ENCODE data around the gene GSDME. TPM values are rescaled to one million over a fixed set of nuclear protein-coding genes. Genes with fewer than 3 reads are reported as not detected.

Gene GSDME
- total and polyA plus RNA-seq, 10 of the 15 experiments (the other 5 are each of a cell fraction or from before 2014, with no cell fraction given), result 23.7 to 245 (median 128) TPM

DNA sequence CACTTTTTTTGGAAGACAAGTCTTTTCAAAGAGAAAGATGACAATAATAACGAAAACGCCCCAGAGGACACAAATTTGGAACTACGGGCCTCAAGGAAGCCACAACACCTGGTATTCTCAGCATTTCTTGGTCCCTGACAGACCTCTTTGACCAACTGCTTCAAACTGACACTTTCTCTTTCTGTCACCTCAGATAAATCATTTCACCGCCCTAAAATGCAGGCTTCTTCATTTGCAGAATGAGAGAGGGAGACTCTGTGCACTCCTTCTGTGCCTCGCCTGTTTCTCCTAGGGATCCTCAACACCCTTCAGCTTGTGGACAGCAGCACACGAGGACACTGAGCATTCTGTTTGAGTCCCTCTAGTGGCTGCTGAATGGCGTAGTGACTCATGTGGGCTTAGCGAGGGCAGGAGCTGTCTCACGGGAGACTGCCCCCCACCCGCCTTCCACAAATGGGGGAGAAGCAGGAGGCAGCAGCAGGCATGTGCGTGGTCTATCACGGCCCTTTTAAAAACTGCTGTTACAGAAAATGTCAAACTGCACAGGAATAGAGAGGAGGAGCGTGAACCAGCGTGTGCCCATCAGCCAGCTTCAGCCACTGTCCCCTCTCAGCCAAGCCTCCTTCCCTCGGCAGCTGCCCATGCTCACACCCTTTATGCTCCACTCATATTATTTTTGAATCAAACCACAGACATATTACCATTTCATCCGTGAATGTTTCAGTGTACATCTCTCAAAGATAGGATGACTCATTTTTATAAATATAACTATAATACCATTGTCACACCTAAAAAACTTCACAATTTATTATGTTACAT is 41.4 kb downstream of the GSDME start (continued):
- TF ChIP-seq FOXM1 (IDR thresholded peaks at IDR 0.05; ENCODE audit: low read depth, low read length), result peak; percentile 87
- no peak for TF ChIP-seq BACH1 (IDR thresholded peaks at IDR 0.05; ENCODE audit: borderline replicate concordance)
- TF ChIP-seq, protein P1, sequence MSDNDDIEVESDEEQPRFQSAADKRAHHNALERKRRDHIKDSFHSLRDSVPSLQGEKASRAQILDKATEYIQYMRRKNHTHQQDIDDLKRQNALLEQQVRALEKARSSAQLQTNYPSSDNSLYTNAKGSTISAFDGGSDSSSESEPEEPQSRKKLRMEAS (IDR thresholded peaks at IDR 0.05; ENCODE audit: low read depth, low read length), result peak; percentile 67
- TF ChIP-seq KLF5 (IDR thresholded peaks at IDR 0.05; ENCODE audit: partially characterized antibody), result peak; percentile 31
- TF ChIP-seq BCL11A (IDR thresholded peaks at IDR 0.05; ENCODE audit: low read depth, low read length), result peak; percentile 43; the same call in 1 of the 2 replicates
- TF ChIP-seq CBFB (IDR thresholded peaks at IDR 0.05; ENCODE audit: low read depth), result peak; percentile 86
- TF ChIP-seq SPI1 (IDR thresholded peaks at IDR 0.05; ENCODE audit: borderline replicate concordance, insufficient read depth, low read depth, low read length), result no peak
- TF ChIP-seq EP300 (IDR thresholded peaks at IDR 0.05; ENCODE audit: borderline replicate concordance in 1 of 2, control insufficient read depth in 1 of 2, low read depth in 2 of 2, low read length in 2 of 2), result peak; percentile 47 to 74; a peak in 3 of 4 replicates
- TF ChIP-seq GATAD2B (conservative IDR thresholded peaks at IDR 0.05; ENCODE audit: low read depth), result no peak
- TF ChIP-seq TBL1XR1 (IDR thresholded peaks at IDR 0.05; ENCODE audit: low read depth, low read length), result peak; percentile 72
- TF ChIP-seq, protein P2, sequence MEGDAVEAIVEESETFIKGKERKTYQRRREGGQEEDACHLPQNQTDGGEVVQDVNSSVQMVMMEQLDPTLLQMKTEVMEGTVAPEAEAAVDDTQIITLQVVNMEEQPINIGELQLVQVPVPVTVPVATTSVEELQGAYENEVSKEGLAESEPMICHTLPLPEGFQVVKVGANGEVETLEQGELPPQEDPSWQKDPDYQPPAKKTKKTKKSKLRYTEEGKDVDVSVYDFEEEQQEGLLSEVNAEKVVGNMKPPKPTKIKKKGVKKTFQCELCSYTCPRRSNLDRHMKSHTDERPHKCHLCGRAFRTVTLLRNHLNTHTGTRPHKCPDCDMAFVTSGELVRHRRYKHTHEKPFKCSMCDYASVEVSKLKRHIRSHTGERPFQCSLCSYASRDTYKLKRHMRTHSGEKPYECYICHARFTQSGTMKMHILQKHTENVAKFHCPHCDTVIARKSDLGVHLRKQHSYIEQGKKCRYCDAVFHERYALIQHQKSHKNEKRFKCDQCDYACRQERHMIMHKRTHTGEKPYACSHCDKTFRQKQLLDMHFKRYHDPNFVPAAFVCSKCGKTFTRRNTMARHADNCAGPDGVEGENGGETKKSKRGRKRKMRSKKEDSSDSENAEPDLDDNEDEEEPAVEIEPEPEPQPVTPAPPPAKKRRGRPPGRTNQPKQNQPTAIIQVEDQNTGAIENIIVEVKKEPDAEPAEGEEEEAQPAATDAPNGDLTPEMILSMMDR (IDR thresholded peaks at IDR 0.05 in 2 of 3, conservative IDR thresholded peaks at IDR 0.05 in 1 of 3; ENCODE audit: control insufficient read depth in 2 of 3, extremely low read depth in 1 of 3, insufficient read depth in 1 of 3, low read depth in 3 of 3, low read length in 3 of 3), result peak; percentile 50 to 74 (median 55)
- TF ChIP-seq, protein P3, sequence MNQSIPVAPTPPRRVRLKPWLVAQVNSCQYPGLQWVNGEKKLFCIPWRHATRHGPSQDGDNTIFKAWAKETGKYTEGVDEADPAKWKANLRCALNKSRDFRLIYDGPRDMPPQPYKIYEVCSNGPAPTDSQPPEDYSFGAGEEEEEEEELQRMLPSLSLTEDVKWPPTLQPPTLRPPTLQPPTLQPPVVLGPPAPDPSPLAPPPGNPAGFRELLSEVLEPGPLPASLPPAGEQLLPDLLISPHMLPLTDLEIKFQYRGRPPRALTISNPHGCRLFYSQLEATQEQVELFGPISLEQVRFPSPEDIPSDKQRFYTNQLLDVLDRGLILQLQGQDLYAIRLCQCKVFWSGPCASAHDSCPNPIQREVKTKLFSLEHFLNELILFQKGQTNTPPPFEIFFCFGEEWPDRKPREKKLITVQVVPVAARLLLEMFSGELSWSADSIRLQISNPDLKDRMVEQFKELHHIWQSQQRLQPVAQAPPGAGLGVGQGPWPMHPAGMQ (IDR thresholded peaks at IDR 0.05; ENCODE audit: borderline replicate concordance), result no peak
- TF ChIP-seq, protein P4, sequence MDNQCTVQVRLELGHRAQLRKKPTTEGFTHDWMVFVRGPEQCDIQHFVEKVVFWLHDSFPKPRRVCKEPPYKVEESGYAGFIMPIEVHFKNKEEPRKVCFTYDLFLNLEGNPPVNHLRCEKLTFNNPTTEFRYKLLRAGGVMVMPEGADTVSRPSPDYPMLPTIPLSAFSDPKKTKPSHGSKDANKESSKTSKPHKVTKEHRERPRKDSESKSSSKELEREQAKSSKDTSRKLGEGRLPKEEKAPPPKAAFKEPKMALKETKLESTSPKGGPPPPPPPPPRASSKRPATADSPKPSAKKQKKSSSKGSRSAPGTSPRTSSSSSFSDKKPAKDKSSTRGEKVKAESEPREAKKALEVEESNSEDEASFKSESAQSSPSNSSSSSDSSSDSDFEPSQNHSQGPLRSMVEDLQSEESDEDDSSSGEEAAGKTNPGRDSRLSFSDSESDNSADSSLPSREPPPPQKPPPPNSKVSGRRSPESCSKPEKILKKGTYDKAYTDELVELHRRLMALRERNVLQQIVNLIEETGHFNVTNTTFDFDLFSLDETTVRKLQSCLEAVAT (IDR thresholded peaks at IDR 0.05), result no peak
- TF ChIP-seq TCF3 (IDR thresholded peaks at IDR 0.05; ENCODE audit: borderline replicate concordance, insufficient read depth, low read depth, low read length), result peak; percentile 95
- no peak for TF ChIP-seq LARP7 (IDR thresholded peaks at IDR 0.05)
- no peak for TF ChIP-seq SREBF1 (IDR thresholded peaks at IDR 0.05; ENCODE audit: low read length)
- TF ChIP-seq PML (IDR thresholded peaks at IDR 0.05; ENCODE audit: low read length), result peak; percentile 64; the same call in 1 of the 2 replicates
